MM.1S (cell line): ENCODE results near the gene MRPL16.

ENCODE experiments used
- CTCF ChIP-seq: fragments of 300-600 bp; sonication (generic); IDR thresholded peaks from 2 replicates; pipeline ENCODE4 v1.5.1; 2016; ENCODE audit warnings: antibody characterized with exemption, low read length, mixed read lengths
- EZH2 ChIP-seq: fragments of 300-600 bp; sonication (generic); optimal IDR thresholded peaks from 2 replicates; pipeline ENCODE3; 2017; ENCODE audit warnings: low read depth, mild to moderate bottlenecking, antibody characterized with exemption, low read length, mixed read lengths

GRCh38 chr11:59804061-59804460 lies 6.5 kb downstream of the MRPL16 start:
- TF ChIP-seq CTCF = no peak
- TF ChIP-seq EZH2 = no peak
